Osteocyte (in vitro differentiated cells): ENCODE measurements around the gene CRYBB3. TPM values are rescaled to one million over a fixed set of nuclear protein-coding genes. Genes with fewer than 3 reads are reported as not detected.

Experiments used
- DNase-seq: peaks from one replicate; pipeline ENCODE4 v3.0.0; 2021; ENCODE audit warnings: mixed read lengths; ENCODE audit not compliant: unreplicated experiment; ENCODE audit errors: extremely low spot score
- H3K27ac Mint-ChIP-seq: one replicate; pipeline ENCODE4 v1.8.0; 2021; ENCODE audit warnings: mild to moderate bottlenecking, mixed read lengths; ENCODE audit not compliant: unreplicated experiment
- H3K27me3 Mint-ChIP-seq: one replicate; pipeline ENCODE4 v1.8.0; 2021; ENCODE audit warnings: mixed read lengths; ENCODE audit not compliant: unreplicated experiment
- H3K36me3 Mint-ChIP-seq: one replicate; pipeline ENCODE4 v1.8.0; 2021; ENCODE audit warnings: mixed read lengths; ENCODE audit not compliant: unreplicated experiment
- H3K4me1 Mint-ChIP-seq: one replicate; pipeline ENCODE4 v1.8.0; 2021; ENCODE audit warnings: mixed read lengths; ENCODE audit not compliant: unreplicated experiment
- H3K4me3 Mint-ChIP-seq: one replicate; pipeline ENCODE4 v1.8.0; 2021; ENCODE audit warnings: mild to moderate bottlenecking, moderate library complexity, mixed read lengths; ENCODE audit not compliant: unreplicated experiment
- H3K9me3 Mint-ChIP-seq: one replicate; pipeline ENCODE4 v1.8.0; 2021; ENCODE audit warnings: mixed read lengths; ENCODE audit not compliant: unreplicated experiment
- CTCF ChIP-seq: fragments of 200-600 bp; sonication (generic); IDR thresholded peaks from 2 replicates; pipeline ENCODE4 v1.5.0; 2021; ENCODE audit warnings: antibody characterized with exemption, mild to moderate bottlenecking, moderate library complexity
- total RNA-seq: library from RNA; stranded (reverse); gene quantifications from 2 replicates; pipeline ENCODE4 v1.2.1, GENCODE V29; 2021

CRYBB3 gene
- total RNA-seq, 1 donor from 2014 or later, result not detected

- Mint-ChIP-seq H3K4me3 (no peak overlapping the region), H3K36me3 (no peaks in the 10 kb centered on the region), H3K9me3 (no peaks in the 10 kb centered on the region), H3K4me1 (no peaks in the 10 kb centered on the region), H3K27ac (no peak overlapping the region), H3K27me3 (no peaks in the 10 kb centered on the region)
- no peak for DNase-seq
- TF ChIP-seq CTCF, result no peak
These were observed 6.5 kb upstream of the CRYBB3 start for GRCh38 chr22:25193130-25193529.

- H3K4me1 Mint-ChIP-seq, result no peaks in the 10 kb centered on the region
These were observed 6.1 kb upstream of the CRYBB3 start for GRCh38 chr22:25193548-25193947.

GRCh38 chr22:25196326-25196725 lies 3.3 kb upstream of the CRYBB3 start:
- no peak for TF ChIP-seq CTCF
- no peaks in the 10 kb centered on the region for H3K9me3 Mint-ChIP-seq

More at GRCh38 chr22:25193548-25193947, 6.1 kb upstream of the CRYBB3 start:
- Mint-ChIP-seq H3K4me3 (no peak overlapping the region), H3K36me3 (no peaks in the 10 kb centered on the region), H3K27ac (no peak overlapping the region), H3K9me3 (no peaks in the 10 kb centered on the region), H3K27me3 (no peaks in the 10 kb centered on the region)
- no peak for DNase-seq
- TF ChIP-seq CTCF, result no peak

GRCh38 chr22:25197340-25197739 lies 2.3 kb upstream of the CRYBB3 start:
- no peaks in the 10 kb centered on the region for H3K36me3 Mint-ChIP-seq
- TF ChIP-seq CTCF, result no peak
- no peaks in the 10 kb centered on the region for H3K9me3 Mint-ChIP-seq
- H3K4me1 Mint-ChIP-seq, result no peaks in the 10 kb centered on the region
- no peak overlapping the region for H3K27ac Mint-ChIP-seq
- H3K27me3 Mint-ChIP-seq, result no peaks in the 10 kb centered on the region
- H3K4me3 Mint-ChIP-seq, result no peak overlapping the region
- DNase-seq, result no peak

More at GRCh38 chr22:25196326-25196725, 3.3 kb upstream of the CRYBB3 start:
- no peak for DNase-seq
- Mint-ChIP-seq H3K36me3 (no peaks in the 10 kb centered on the region), H3K4me3 (no peak overlapping the region), H3K27me3 (no peaks in the 10 kb centered on the region), H3K27ac (no peak overlapping the region), H3K4me1 (no peaks in the 10 kb centered on the region)

GRCh38 chr22:25200967-25201366 lies 1.3 kb downstream of the CRYBB3 start:
- no peak overlapping the region for H3K4me3 Mint-ChIP-seq
- H3K4me1 Mint-ChIP-seq, result no peaks in the 10 kb centered on the region
- no peak overlapping the region for H3K27ac Mint-ChIP-seq
- no peak for DNase-seq
- TF ChIP-seq CTCF, result no peak
- H3K36me3 Mint-ChIP-seq, result no peaks in the 10 kb centered on the region
- H3K9me3 Mint-ChIP-seq, result no peaks in the 10 kb centered on the region
- no peaks in the 10 kb centered on the region for H3K27me3 Mint-ChIP-seq
